IMR-90 (cell line): ENCODE results near the gene CFAP97D1. TPM values are rescaled to one million over a fixed set of nuclear protein-coding genes. Genes with fewer than 3 reads are reported as not detected.

Experiments used
- ATAC-seq: fragments of 200-7000 bp; cut with Tn5 transposase; 2 replicates; pipeline ENCODE4 v1.9.1; 2020; ENCODE audit warnings: low read depth, mild to moderate bottlenecking, moderate library complexity
- BruUV-seq: library from RNA; stranded (reverse); fragments of 400-500 nt; replicated peaks from 2 replicates; lab custom pipeline; 2021; lab: Mats Ljungman, UMichigan
- CTCF ChIA-PET: fragments of 300-600 bp; formaldehyde crosslinking; extraction: SDS; loops from one replicate; lab custom pipeline; 2021; ENCODE audit warnings: antibody characterized with exemption; lab: Yijun Ruan, JAX
- POLR2A ChIA-PET: fragments of 300-600 bp; sonication (Branson Sonifier 250); formaldehyde crosslinking; loops from one replicate; lab custom pipeline; 2022; ENCODE audit warnings: antibody characterized with exemption; ENCODE audit not compliant: unreplicated experiment; lab: Charles Lee
- DNase-seq: peaks from one replicate; pipeline ENCODE4 v3.0.0; 2013
- H2AFZ ChIP-seq: replicated peaks from 2 replicates; pipeline ENCODE3; 2013; ENCODE audit warnings: low read length, mild to moderate bottlenecking; ENCODE audit not compliant: poor library complexity
- H2AK5ac ChIP-seq: 2 replicates; pipeline ENCODE4 v1.6.1; 2013; ENCODE audit warnings: low read depth, low read length, inconsistent platforms
- H2AK9ac ChIP-seq: replicated peaks from 2 replicates; pipeline ENCODE3; 2013; ENCODE audit warnings: mild to moderate bottlenecking, low read depth, low read length, moderate library complexity; ENCODE audit not compliant: poor library complexity
- H2BK120ac ChIP-seq: 2 replicates; pipeline ENCODE4 v1.6.1; 2013; ENCODE audit warnings: low read depth, low read length, inconsistent platforms
- H2BK15ac ChIP-seq: 3 replicates; pipeline ENCODE4 v1.6.1; 2013; ENCODE audit warnings: low read depth, low read length, inconsistent platforms
- H2BK20ac ChIP-seq: 2 replicates; pipeline ENCODE4 v1.6.1; 2013; ENCODE audit warnings: low read depth, mild to moderate bottlenecking, inconsistent platforms, low read length, moderate library complexity
- H2BK5ac ChIP-seq: 2 replicates; pipeline ENCODE4 v1.6.1; 2013; ENCODE audit warnings: mild to moderate bottlenecking, low read depth, low read length, inconsistent platforms; ENCODE audit not compliant: poor library complexity, severe bottlenecking
- H3K14ac ChIP-seq: replicated peaks from 2 replicates; pipeline ENCODE4 v1.6.1; 2013; ENCODE audit warnings: low read depth, low read length, inconsistent platforms
- H3K18ac ChIP-seq: 2 replicates; pipeline ENCODE4 v1.6.1; 2013; ENCODE audit warnings: low read depth, low read length, control low read depth
- H3K23ac ChIP-seq: 2 replicates; pipeline ENCODE4 v1.6.1; 2013; ENCODE audit warnings: low read depth, low read length, inconsistent platforms
- H3K27ac ChIP-seq: 2 replicates; pipeline ENCODE4 v1.5.1; 2013; ENCODE audit warnings: mild to moderate bottlenecking, control low read depth, low read length; ENCODE audit not compliant: insufficient read depth
- H3K27me3 ChIP-seq: 2 replicates; pipeline ENCODE4 v1.6.1; 2013; ENCODE audit warnings: low read length; ENCODE audit not compliant: control insufficient read depth, insufficient read depth
- H3K36me3 ChIP-seq: 2 replicates; pipeline ENCODE4 v1.6.1; 2013; ENCODE audit warnings: low read length, mixed read lengths; ENCODE audit not compliant: control insufficient read depth, insufficient read depth
- H3K4ac ChIP-seq: 2 replicates; pipeline ENCODE4 v1.6.1; 2013; ENCODE audit warnings: low read depth, low read length, inconsistent platforms
- H3K4me1 ChIP-seq: 2 replicates; pipeline ENCODE4 v1.6.1; 2013; ENCODE audit warnings: low read length, mixed read lengths; ENCODE audit not compliant: control insufficient read depth, insufficient read depth
- H3K4me2 ChIP-seq: 2 replicates; pipeline ENCODE4 v1.6.1; 2013; ENCODE audit warnings: low read depth, mild to moderate bottlenecking, control low read depth, low read length, moderate library complexity
- H3K4me3 ChIP-seq: 2 replicates; pipeline ENCODE4 v1.5.1; 2013; ENCODE audit warnings: low read depth, mild to moderate bottlenecking, control low read depth, low read length, moderate library complexity; ENCODE audit not compliant: insufficient read depth
- H3K56ac ChIP-seq: 2 replicates; pipeline ENCODE4 v1.6.1; 2013; ENCODE audit warnings: low read length, inconsistent platforms; ENCODE audit not compliant: insufficient read depth; ENCODE audit errors: extremely low read depth
- H3K79me1 ChIP-seq, 2 experiments: 2 replicates each; pipeline ENCODE4 v1.6.1; 2013; ENCODE audit warnings: low read length in 2 of 2, inconsistent platforms in 1 of 2, low read depth in 1 of 2
- H3K9ac ChIP-seq: 2 replicates; pipeline ENCODE4 v1.6.1; 2013; ENCODE audit warnings: low read depth, low read length, control low read depth
- H3K9me1 ChIP-seq: 2 replicates; pipeline ENCODE4 v1.6.1; 2013; ENCODE audit warnings: low read length, inconsistent platforms; ENCODE audit not compliant: insufficient read depth
- H3K9me3 ChIP-seq: 2 replicates; pipeline ENCODE4 v1.6.1; 2013; ENCODE audit warnings: low read length; ENCODE audit not compliant: control insufficient read depth, insufficient read depth
- H4K20me1 ChIP-seq: 2 replicates; pipeline ENCODE4 v1.6.1; 2013; ENCODE audit warnings: low read length, inconsistent platforms; ENCODE audit not compliant: insufficient read depth
- H4K5ac ChIP-seq: 2 replicates; pipeline ENCODE4 v1.6.1; 2013; ENCODE audit warnings: mild to moderate bottlenecking, low read depth, low read length, control low read depth
- H4K8ac ChIP-seq, 2 experiments: 2 replicates each; pipeline ENCODE4 v1.6.1; 2013; ENCODE audit warnings: low read depth in 2 of 2, low read length in 2 of 2, control low read depth in 1 of 2, inconsistent platforms in 1 of 2
- H4K91ac ChIP-seq: 2 replicates; pipeline ENCODE4 v1.6.1; 2013; ENCODE audit warnings: low read depth, low read length, inconsistent platforms; ENCODE audit not compliant: insufficient read depth
- BHLHE40 ChIP-seq: fragments of 150-350 bp; IDR thresholded peaks from 2 replicates; pipeline ENCODE4 v1.6.1; 2016; ENCODE audit warnings: mild to moderate bottlenecking, low read depth, low read length
- CTCF ChIP-seq: conservative IDR thresholded peaks from 2 replicates; pipeline ENCODE4 v1.5.1; 2012; ENCODE audit warnings: mild to moderate bottlenecking, low read depth, low read length, improper control_type of control experiment
- USF2 ChIP-seq: fragments of 150-350 bp; IDR thresholded peaks from 2 replicates; pipeline ENCODE4 v1.6.1; 2017; ENCODE audit warnings: mild to moderate bottlenecking, antibody characterized with exemption, low read length, low read depth
- WGBS, 2 experiments: methylation state at CpG; one replicate each; pipeline versions ENCODE4 v1.1.5 to v1.1.7; 2013; ENCODE audit warnings: missing lambda C conversion rate in 2 of 2; ENCODE audit not compliant: insufficient read length in 1 of 2; ENCODE audit errors: extremely low coverage in 2 of 2; 5-methylcytosine and 5-hydroxymethylcytosine counted together
- dilution Hi-C: fragments of 300-500 bp; cut with HindIII; formaldehyde crosslinking; loops from one replicate; pipeline ENCODE4 v1.14.3; 2018; ENCODE audit warnings: low sequenced_read_pairs; ENCODE audit not compliant: unreplicated experiment
- in situ Hi-C: fragments of 300-500 bp; cut with MboI; formaldehyde crosslinking; loops from 3 replicates; pipeline ENCODE4 v1.14.3; 2019; ENCODE audit warnings: low sequenced_read_pairs, inconsistent platforms, mixed read lengths
- intact Hi-C: fragments of 100-400 bp; cut with micrococcal nuclease; formaldehyde crosslinking; loops from 2 replicates; pipeline ENCODE4 v1.10.0; 2022
- polyA plus RNA-seq, 3 experiments: library from polyadenylated mRNA; depleted of rRNA; stranded (reverse); fragments of >200 nt; gene quantifications; 2 replicates each; pipeline ENCODE4 v1.2.3, GENCODE V29; 2012; ENCODE audit warnings: low replicate concordance in 1 of 3
- total RNA-seq: library from RNA; depleted of rRNA; stranded (reverse); fragments of >200 nt; gene quantifications from 2 replicates; pipeline ENCODE4 v1.2.3, GENCODE V29; 2012

The CFAP97D1 gene
- total and polyA plus RNA-seq, 2 of the 4 experiments (the other 2 are of a cell fraction) = under 0.01 TPM; not detected in 1

GRCh38 chr17:43733956-43734355, 46.3 kb upstream of the CFAP97D1 start:
- H2BK15ac ChIP-seq = peak overlapping the region; percentile 90; the same call in 1 of the 3 replicates
- TF ChIP-seq USF2 = no peak
- TF ChIP-seq BHLHE40 = no peak
- TF ChIP-seq CTCF = no peak
- no TSS peak for BruUV-seq
- in situ Hi-C loops = no loop called here
- H3K9me1 ChIP-seq = 0 out of 2 replicates have a peak, but pooled peaks cover 5% of the 10 kb centered on the region
- H2AFZ ChIP-seq = peak overlapping the region; percentile 25
- H3K56ac ChIP-seq = 0 out of 2 replicates have a peak overlapping the region, but pooled peaks have one; percentile 6
- H3K4me1 ChIP-seq = peaks cover 15% of the 10 kb centered on the region
- H2BK20ac ChIP-seq = peak overlapping the region; percentile 62
- no peak overlapping the region for H2AK9ac ChIP-seq
- H3K36me3 ChIP-seq = no peaks in the 10 kb centered on the region
- H4K20me1 ChIP-seq = no peaks in the 10 kb centered on the region
- no peak overlapping the region for H3K4me2 ChIP-seq
- H3K23ac ChIP-seq = 0 out of 2 replicates have a peak overlapping the region, but pooled peaks have one; percentile 13
- no peaks in the 10 kb centered on the region for H3K9me3 ChIP-seq
- no CpG with 5 or more reads among the region's 1 CpG for WGBS, 2 experiments
- no peaks in the 10 kb centered on the region for H3K27me3 ChIP-seq
- peak overlapping the region; percentile 61; the same call in 1 of the 2 replicates for H3K18ac ChIP-seq
- H4K8ac ChIP-seq = peak overlapping the region; percentile 21 to 32; a peak in 3 of 4 replicates
- dilution Hi-C loops = no loop called here
- H3K27ac ChIP-seq = no peak overlapping the region
- peak overlapping the region; percentile 89 for H2BK120ac ChIP-seq
- peak overlapping the region; percentile 51; the same call in 1 of the 2 replicates for H4K5ac ChIP-seq
- peak overlapping the region; percentile 84 for H2BK5ac ChIP-seq
- no peaks in the 10 kb centered on the region for H3K79me1 ChIP-seq
- CTCF ChIA-PET = interaction anchor here (0.8 to 1.0 kb wide), 2 partner anchors 9 to 26 kb away, joined by 3 read pairs; no protein-coding TSS in a partner anchor
- no peak for DNase-seq
- no peak overlapping the region for H3K4me3 ChIP-seq
- intact Hi-C loops = no loop called here
- H4K91ac ChIP-seq = peak overlapping the region; percentile 56; the same call in 1 of the 2 replicates
- POLR2A ChIA-PET = no interaction called here
- H2AK5ac ChIP-seq = peak overlapping the region; percentile 76; the same call in 1 of the 2 replicates
- H3K14ac ChIP-seq = peak overlapping the region; percentile 83
- no peak overlapping the region for H3K9ac ChIP-seq
- ATAC-seq = peak; percentile 30; the same call in 1 of the 2 replicates
- peak overlapping the region; percentile 56 for H3K4ac ChIP-seq
